OCI-LY3 (cell line): Measurements from ENCODE around the gene CD300LF.

ENCODE experiments used
- CTCF ChIP-seq: fragments of 200-600, 300-600 bp; sonication (generic); IDR thresholded peaks from 2 replicates; pipeline ENCODE4 v1.5.1; 2014; ENCODE audit warnings: antibody characterized with exemption, low read length, low read depth
- EZH2phosphoT487 ChIP-seq: fragments of 200-600 bp; shearing (Covaris generic); IDR thresholded peaks from 2 replicates; pipeline ENCODE4 v1.6.1; 2018; ENCODE audit warnings: antibody characterized with exemption, mixed run types, low read depth

- TF ChIP-seq CTCF: no peak
- TF ChIP-seq EZH2phosphoT487: no peak
Observed at GRCh38 chr17:74720506-74720905, 7.8 kb upstream of the CD300LF start.
